Measurements from ENCODE around the gene NKAIN4.

The NKAIN4 gene

GRCh38 chr20:63233924-63234323 lies 20.3 kb downstream of the NKAIN4 start:
- DNase-seq (ENCODE audit: low read depth): no peak
- TF ChIP-seq, protein P1, sequence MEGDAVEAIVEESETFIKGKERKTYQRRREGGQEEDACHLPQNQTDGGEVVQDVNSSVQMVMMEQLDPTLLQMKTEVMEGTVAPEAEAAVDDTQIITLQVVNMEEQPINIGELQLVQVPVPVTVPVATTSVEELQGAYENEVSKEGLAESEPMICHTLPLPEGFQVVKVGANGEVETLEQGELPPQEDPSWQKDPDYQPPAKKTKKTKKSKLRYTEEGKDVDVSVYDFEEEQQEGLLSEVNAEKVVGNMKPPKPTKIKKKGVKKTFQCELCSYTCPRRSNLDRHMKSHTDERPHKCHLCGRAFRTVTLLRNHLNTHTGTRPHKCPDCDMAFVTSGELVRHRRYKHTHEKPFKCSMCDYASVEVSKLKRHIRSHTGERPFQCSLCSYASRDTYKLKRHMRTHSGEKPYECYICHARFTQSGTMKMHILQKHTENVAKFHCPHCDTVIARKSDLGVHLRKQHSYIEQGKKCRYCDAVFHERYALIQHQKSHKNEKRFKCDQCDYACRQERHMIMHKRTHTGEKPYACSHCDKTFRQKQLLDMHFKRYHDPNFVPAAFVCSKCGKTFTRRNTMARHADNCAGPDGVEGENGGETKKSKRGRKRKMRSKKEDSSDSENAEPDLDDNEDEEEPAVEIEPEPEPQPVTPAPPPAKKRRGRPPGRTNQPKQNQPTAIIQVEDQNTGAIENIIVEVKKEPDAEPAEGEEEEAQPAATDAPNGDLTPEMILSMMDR (conservative IDR thresholded peaks at IDR 0.05; ENCODE audit: control insufficient read depth, insufficient read depth, low read depth, low read length): no peak

GRCh38 chr20:63233061-63233344 lies 21.3 kb downstream of the NKAIN4 start:
- DNase-seq (ENCODE audit: low read depth): no peak
- TF ChIP-seq, protein P1 (conservative IDR thresholded peaks at IDR 0.05; ENCODE audit: control insufficient read depth, insufficient read depth, low read depth, low read length): no peak
- H3K4me3 ChIP-seq (ENCODE audit: control insufficient read depth, low read depth, low read length): no peak overlapping the region

More at GRCh38 chr20:63233924-63234323, 20.3 kb downstream of the NKAIN4 start:
- no peak overlapping the region for H3K4me3 ChIP-seq (ENCODE audit: control insufficient read depth, low read depth, low read length)

DNA sequence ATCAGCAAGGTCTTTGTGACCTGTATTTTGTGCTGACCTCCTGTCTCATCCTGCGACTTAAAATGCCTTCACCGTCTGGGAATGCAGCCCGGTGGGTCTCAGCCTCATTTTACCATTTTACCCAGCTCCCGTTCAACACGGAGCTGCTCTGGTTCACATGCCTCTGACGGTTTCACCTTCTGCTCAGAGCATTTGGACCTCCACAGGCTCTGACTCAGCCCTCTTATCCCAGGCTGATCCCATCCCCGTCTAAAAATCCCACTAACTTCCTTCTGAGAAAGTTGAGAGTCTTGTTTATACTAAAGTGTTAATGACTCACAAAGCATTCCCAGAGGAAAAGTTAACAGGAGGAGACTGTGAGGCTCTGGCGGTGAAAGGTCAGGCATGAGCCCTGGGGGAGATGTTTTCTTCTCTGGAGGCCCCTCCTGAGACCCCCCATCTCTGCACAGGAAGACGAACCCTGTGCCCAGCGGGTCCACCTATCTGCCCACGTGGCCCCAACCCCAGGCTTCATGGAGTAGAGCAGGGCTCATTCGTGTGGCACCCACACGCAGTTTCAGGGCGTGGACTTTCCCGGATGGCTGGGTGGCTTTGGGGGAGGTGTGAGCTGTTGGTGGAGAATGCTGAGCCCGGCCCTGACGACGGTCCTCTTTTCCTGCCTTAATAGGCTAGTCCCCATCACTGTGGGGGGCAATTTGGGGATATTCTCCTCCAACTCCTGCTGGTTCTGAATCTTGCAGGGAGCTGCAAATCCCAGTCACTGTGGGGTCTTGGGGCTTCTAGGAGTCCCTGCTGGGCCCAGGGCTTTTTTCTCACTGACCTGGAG lies 21.8 kb downstream of the NKAIN4 start:
- DNase-seq (ENCODE audit: low read depth): peak; percentile 96
- H3K4me3 ChIP-seq (ENCODE audit: control insufficient read depth, low read depth, low read length): no peak overlapping the region
- TF ChIP-seq, protein P1 (conservative IDR thresholded peaks at IDR 0.05; ENCODE audit: control insufficient read depth, insufficient read depth, low read depth, low read length): no peak

DNA sequence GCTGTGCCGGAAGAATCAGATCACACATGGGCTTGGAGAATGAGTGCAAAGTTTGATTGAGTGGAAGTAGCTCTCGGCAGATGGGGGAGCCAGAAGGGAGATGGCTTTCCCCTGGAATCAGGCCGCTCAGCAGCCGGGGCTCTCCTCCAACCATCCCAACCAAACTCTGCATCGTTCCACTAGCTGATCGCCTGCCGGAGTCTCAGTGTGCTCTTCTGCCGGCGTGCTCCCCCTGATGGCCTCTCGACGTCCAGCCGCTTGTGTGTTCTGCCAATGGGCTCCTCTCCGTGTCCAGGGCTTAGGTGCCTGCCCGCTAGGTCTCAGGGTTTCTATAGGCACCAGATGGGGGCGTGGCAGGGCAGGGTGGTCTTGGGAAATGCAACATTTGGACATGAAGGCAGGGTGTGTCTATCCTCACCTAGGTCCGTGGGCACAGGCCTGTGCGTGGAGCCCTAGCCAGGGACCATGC lies 23.4 kb downstream of the NKAIN4 start:
- TF ChIP-seq, protein P1 (conservative IDR thresholded peaks at IDR 0.05; ENCODE audit: control insufficient read depth, insufficient read depth, low read depth, low read length): peak; percentile 70
- peak; percentile 70 for DNase-seq (ENCODE audit: low read depth)
- H3K4me3 ChIP-seq (ENCODE audit: control insufficient read depth, low read depth, low read length): no peak overlapping the region

GRCh38 chr20:63228806-63229205 lies 25.5 kb downstream of the NKAIN4 start:
- TF ChIP-seq, protein P1 (conservative IDR thresholded peaks at IDR 0.05; ENCODE audit: control insufficient read depth, insufficient read depth, low read depth, low read length): no peak
- H3K4me3 ChIP-seq (ENCODE audit: control insufficient read depth, low read depth, low read length): no peak overlapping the region
- no peak for DNase-seq (ENCODE audit: low read depth)

DNA sequence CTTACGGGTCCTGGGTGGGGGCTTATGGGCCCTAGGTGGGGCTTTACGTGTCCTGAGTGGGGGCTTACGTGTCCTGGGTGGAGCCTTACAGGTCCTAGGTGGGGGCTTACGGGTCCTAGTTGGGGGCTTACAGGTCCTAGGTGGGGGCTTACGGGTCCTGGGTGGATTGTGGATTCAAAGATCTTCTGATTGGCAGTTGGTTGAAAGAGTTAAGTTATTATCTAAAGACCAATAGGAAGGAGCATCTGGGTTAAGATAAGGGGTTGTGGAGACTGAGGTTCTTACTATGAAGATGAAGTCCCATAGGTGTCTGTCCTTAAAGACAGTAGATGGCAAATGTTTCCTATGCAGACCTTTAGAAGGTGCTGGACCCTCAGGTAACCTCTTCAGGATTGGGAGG lies 27.0 kb downstream of the NKAIN4 start:
- no peak overlapping the region for H3K4me3 ChIP-seq (ENCODE audit: control insufficient read depth, low read depth, low read length)
- DNase-seq (ENCODE audit: low read depth): no peak
- TF ChIP-seq, protein P1 (conservative IDR thresholded peaks at IDR 0.05; ENCODE audit: control insufficient read depth, insufficient read depth, low read depth, low read length): no peak

All from fibroblast of mammary gland (primary cell).